ENCODE measurements around the gene RNF141. TPM values are rescaled to one million over a fixed set of nuclear protein-coding genes. Genes with fewer than 3 reads are reported as not detected.

Gene RNF141
- total and polyA plus RNA-seq, 10 of the 15 experiments (the other 5 are each of a cell fraction or from before 2014, with no cell fraction given), result 7.6 to 36.8 (median 13.6) TPM

DNA sequence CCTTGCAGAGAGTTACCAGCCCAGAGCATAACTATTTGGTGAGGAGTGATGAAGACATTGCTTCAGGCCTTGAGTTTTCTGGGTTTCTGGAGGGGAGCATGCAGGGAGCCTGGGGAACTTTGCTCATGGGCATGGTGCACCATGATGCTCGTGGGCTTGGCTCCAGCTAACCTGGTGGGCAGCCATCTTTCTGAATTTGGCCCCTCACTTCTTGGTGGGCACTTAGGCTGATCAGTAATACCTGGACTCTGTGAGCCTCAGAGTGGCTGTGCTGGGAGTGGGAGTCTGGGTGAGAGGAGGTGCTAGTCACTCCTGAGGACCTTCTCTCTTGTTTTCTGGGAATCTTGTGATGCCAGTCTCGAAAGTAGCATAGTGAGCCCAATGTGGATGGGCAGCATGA, 55.3 kb downstream of the RNF141 start:
- POLR2A ChIA-PET, result no interaction called here
- CTCF ChIA-PET, result no interaction called here
- Histone ChIP-seq H3K27me3 (replicated peaks in 1 of 2; ENCODE audit: control insufficient read depth in 2 of 2, insufficient read depth in 2 of 2, low read length in 1 of 2) (no peaks in the 10 kb centered on the region), H3K36me3 (ENCODE audit: control insufficient read depth in 2 of 2, insufficient read depth in 2 of 2, low read length in 1 of 2) (peaks cover 0 to 3% of the 10 kb centered on the region in 2 experiments; a peak in 3 of 4 replicates), H3K4me1 (ENCODE audit: control insufficient read depth, insufficient read depth, low read length) (peaks cover 14% of the 10 kb centered on the region), H3K9me3 (replicated peaks; ENCODE audit: control insufficient read depth, insufficient read depth, low read length) (no peaks in the 10 kb centered on the region; the same call in 2 of the 3 replicates), H4K20me1 (ENCODE audit: control insufficient read depth, insufficient read depth) (no peaks in the 10 kb centered on the region), H3K4me3 (no peak overlapping the region), H3K79me2 (ENCODE audit: control insufficient read depth, insufficient read depth, low read length) (no peaks in the 10 kb centered on the region), H3K27ac (ENCODE audit: control insufficient read depth, insufficient read depth) (no peak overlapping the region), H3K9ac (ENCODE audit: control insufficient read depth, insufficient read depth, low read length) (no peak overlapping the region), H3K4me2 (ENCODE audit: control insufficient read depth, insufficient read depth) (no peak overlapping the region), H2AFZ (ENCODE audit: control insufficient read depth, low read depth, low read length) (no peak overlapping the region)
- SMC1A ChIA-PET (ENCODE audit: uncharacterized antibody, unreplicated experiment), result no interaction called here
- DNase-seq (ENCODE audit: low read depth, low spot score), result no peak
- no peak for FAIRE-seq
- RAD21 ChIA-PET (ENCODE audit: unreplicated experiment), result no interaction called here
- no peak for ATAC-seq
- WGBS (ENCODE audit: insufficient coverage, insufficient replicate concordance, low lambda C conversion rate, missing lambda C conversion rate), result 59% methylated on average over 1 of the region's 2 CpGs
- intact Hi-C loops (cut with micrococcal nuclease; ENCODE audit: unreplicated experiment) (no loop called here), in situ Hi-C loops (cut with MboI) (no loop called here)
- BruUV-seq (replicated peaks), result no TSS peak
- TF ChIP-seq BCL11A (IDR thresholded peaks at IDR 0.05; ENCODE audit: low read depth, low read length), result no peak
- TF ChIP-seq, protein P1, sequence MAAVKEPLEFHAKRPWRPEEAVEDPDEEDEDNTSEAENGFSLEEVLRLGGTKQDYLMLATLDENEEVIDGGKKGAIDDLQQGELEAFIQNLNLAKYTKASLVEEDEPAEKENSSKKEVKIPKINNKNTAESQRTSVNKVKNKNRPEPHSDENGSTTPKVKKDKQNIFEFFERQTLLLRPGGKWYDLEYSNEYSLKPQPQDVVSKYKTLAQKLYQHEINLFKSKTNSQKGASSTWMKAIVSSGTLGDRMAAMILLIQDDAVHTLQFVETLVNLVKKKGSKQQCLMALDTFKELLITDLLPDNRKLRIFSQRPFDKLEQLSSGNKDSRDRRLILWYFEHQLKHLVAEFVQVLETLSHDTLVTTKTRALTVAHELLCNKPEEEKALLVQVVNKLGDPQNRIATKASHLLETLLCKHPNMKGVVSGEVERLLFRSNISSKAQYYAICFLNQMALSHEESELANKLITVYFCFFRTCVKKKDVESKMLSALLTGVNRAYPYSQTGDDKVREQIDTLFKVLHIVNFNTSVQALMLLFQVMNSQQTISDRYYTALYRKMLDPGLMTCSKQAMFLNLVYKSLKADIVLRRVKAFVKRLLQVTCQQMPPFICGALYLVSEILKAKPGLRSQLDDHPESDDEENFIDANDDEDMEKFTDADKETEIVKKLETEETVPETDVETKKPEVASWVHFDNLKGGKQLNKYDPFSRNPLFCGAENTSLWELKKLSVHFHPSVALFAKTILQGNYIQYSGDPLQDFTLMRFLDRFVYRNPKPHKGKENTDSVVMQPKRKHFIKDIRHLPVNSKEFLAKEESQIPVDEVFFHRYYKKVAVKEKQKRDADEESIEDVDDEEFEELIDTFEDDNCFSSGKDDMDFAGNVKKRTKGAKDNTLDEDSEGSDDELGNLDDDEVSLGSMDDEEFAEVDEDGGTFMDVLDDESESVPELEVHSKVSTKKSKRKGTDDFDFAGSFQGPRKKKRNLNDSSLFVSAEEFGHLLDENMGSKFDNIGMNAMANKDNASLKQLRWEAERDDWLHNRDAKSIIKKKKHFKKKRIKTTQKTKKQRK (IDR thresholded peaks at IDR 0.05; ENCODE audit: low read depth, low read length), result no peak
- TF ChIP-seq SMAD5 (IDR thresholded peaks at IDR 0.05; ENCODE audit: low read depth), result no peak
- no peak for TF ChIP-seq EGR1 (IDR thresholded peaks at IDR 0.05; ENCODE audit: borderline replicate concordance in 1 of 2, low read depth in 2 of 2, low read length in 2 of 2)
- TF ChIP-seq, protein P2, sequence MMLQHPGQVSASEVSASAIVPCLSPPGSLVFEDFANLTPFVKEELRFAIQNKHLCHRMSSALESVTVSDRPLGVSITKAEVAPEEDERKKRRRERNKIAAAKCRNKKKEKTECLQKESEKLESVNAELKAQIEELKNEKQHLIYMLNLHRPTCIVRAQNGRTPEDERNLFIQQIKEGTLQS (IDR thresholded peaks at IDR 0.05; ENCODE audit: borderline replicate concordance, extremely low read depth, low read depth, low read length), result no peak
- TF ChIP-seq, protein P3, sequence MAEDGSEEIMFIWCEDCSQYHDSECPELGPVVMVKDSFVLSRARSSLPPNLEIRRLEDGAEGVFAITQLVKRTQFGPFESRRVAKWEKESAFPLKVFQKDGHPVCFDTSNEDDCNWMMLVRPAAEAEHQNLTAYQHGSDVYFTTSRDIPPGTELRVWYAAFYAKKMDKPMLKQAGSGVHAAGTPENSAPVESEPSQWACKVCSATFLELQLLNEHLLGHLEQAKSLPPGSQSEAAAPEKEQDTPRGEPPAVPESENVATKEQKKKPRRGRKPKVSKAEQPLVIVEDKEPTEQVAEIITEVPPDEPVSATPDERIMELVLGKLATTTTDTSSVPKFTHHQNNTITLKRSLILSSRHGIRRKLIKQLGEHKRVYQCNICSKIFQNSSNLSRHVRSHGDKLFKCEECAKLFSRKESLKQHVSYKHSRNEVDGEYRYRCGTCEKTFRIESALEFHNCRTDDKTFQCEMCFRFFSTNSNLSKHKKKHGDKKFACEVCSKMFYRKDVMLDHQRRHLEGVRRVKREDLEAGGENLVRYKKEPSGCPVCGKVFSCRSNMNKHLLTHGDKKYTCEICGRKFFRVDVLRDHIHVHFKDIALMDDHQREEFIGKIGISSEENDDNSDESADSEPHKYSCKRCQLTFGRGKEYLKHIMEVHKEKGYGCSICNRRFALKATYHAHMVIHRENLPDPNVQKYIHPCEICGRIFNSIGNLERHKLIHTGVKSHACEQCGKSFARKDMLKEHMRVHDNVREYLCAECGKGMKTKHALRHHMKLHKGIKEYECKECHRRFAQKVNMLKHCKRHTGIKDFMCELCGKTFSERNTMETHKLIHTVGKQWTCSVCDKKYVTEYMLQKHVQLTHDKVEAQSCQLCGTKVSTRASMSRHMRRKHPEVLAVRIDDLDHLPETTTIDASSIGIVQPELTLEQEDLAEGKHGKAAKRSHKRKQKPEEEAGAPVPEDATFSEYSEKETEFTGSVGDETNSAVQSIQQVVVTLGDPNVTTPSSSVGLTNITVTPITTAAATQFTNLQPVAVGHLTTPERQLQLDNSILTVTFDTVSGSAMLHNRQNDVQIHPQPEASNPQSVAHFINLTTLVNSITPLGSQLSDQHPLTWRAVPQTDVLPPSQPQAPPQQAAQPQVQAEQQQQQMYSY (CRISPR knock-in tag; IDR thresholded peaks at IDR 0.05), result no peak
- TF ChIP-seq, protein P4, sequence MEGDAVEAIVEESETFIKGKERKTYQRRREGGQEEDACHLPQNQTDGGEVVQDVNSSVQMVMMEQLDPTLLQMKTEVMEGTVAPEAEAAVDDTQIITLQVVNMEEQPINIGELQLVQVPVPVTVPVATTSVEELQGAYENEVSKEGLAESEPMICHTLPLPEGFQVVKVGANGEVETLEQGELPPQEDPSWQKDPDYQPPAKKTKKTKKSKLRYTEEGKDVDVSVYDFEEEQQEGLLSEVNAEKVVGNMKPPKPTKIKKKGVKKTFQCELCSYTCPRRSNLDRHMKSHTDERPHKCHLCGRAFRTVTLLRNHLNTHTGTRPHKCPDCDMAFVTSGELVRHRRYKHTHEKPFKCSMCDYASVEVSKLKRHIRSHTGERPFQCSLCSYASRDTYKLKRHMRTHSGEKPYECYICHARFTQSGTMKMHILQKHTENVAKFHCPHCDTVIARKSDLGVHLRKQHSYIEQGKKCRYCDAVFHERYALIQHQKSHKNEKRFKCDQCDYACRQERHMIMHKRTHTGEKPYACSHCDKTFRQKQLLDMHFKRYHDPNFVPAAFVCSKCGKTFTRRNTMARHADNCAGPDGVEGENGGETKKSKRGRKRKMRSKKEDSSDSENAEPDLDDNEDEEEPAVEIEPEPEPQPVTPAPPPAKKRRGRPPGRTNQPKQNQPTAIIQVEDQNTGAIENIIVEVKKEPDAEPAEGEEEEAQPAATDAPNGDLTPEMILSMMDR (IDR thresholded peaks at IDR 0.05 in 2 of 3, conservative IDR thresholded peaks at IDR 0.05 in 1 of 3; ENCODE audit: control insufficient read depth in 2 of 3, extremely low read depth in 1 of 3, insufficient read depth in 1 of 3, low read depth in 3 of 3, low read length in 3 of 3), result no peak
- TF ChIP-seq BACH1 (IDR thresholded peaks at IDR 0.05; ENCODE audit: borderline replicate concordance), result no peak
- TF ChIP-seq RAD51 (IDR thresholded peaks at IDR 0.05), result no peak
- TF ChIP-seq YY1 (IDR thresholded peaks at IDR 0.05; ENCODE audit: low read depth, low read length), result no peak
- no peak for TF ChIP-seq DPF2 (IDR thresholded peaks at IDR 0.05)
- TF ChIP-seq SUPT20H (IDR thresholded peaks at IDR 0.05; ENCODE audit: borderline replicate concordance, control insufficient read depth, low read depth, low read length), result no peak

Measured in GM12878 (cell line).